Fibroblast of lung (primary cell): ENCODE results near the gene CASKIN1. TPM values are rescaled to one million over a fixed set of nuclear protein-coding genes. Genes with fewer than 3 reads are reported as not detected.
A peak's percentile ranks its signal among the peaks of the same experiment; 100 is the strongest.

Experiments
- DNase-seq, 2 donors: peaks; one replicate each; pipeline versions ENCODE4 v3.0.0 to v3.0.0-alpha.2; 2010; ENCODE audit warnings: low read depth in 2 of 2
- H2AFZ ChIP-seq: 2 replicates; pipeline ENCODE4 v1.5.1; 2012; ENCODE audit warnings: low read length, control low read depth, inconsistent platforms
- H3K27ac ChIP-seq: 2 replicates; pipeline ENCODE4 v1.5.1; 2011; ENCODE audit warnings: low read length, control low read depth; ENCODE audit not compliant: insufficient read depth
- H3K27me3 ChIP-seq: 2 replicates; pipeline ENCODE4 v1.5.1; 2011; ENCODE audit warnings: mild to moderate bottlenecking, low read length; ENCODE audit not compliant: control insufficient read depth, insufficient read depth
- H3K36me3 ChIP-seq: 2 replicates; pipeline ENCODE4 v1.5.1; 2011; ENCODE audit warnings: low read length; ENCODE audit not compliant: control insufficient read depth, insufficient read depth
- H3K4me1 ChIP-seq: 2 replicates; pipeline ENCODE4 v1.5.1; 2011; ENCODE audit warnings: low read length; ENCODE audit not compliant: control insufficient read depth, insufficient read depth; ENCODE audit errors: extremely low read depth
- H3K4me2 ChIP-seq: 2 replicates; pipeline ENCODE4 v1.5.1; 2011; ENCODE audit warnings: low read length, control low read depth; ENCODE audit not compliant: insufficient read depth; ENCODE audit errors: extremely low read depth
- H3K4me3 ChIP-seq, 4 experiments: fragments of 200-600 bp in 1 of 4; sonication (generic) in 1 of 4; replicated peaks in 1 of 4; 2 replicates each; pipeline ENCODE4 v1.5.1; 2011 to 2016; ENCODE audit warnings: low read length in 4 of 4, low read depth in 3 of 4, mild to moderate bottlenecking in 3 of 4, control low read depth in 2 of 4, inconsistent platforms in 1 of 4, mixed read lengths in 1 of 4; ENCODE audit not compliant: insufficient read depth in 1 of 4; ENCODE audit errors: control extremely low read depth in 1 of 4
- H3K79me2 ChIP-seq: 2 replicates; pipeline ENCODE4 v1.5.1; 2012; ENCODE audit warnings: mild to moderate bottlenecking, low read length, inconsistent platforms; ENCODE audit not compliant: control insufficient read depth, insufficient read depth
- H3K9ac ChIP-seq: 2 replicates; pipeline ENCODE4 v1.5.1; 2011; ENCODE audit warnings: mild to moderate bottlenecking, low read length, control low read depth; ENCODE audit not compliant: insufficient read depth
- H3K9me3 ChIP-seq: 2 replicates; pipeline ENCODE4 v1.5.1; 2012; ENCODE audit warnings: low read depth, low read length; ENCODE audit not compliant: control insufficient read depth, insufficient read depth
- H4K20me1 ChIP-seq: 2 replicates; pipeline ENCODE4 v1.5.1; 2011; ENCODE audit warnings: low read length; ENCODE audit not compliant: control insufficient read depth, insufficient read depth; ENCODE audit errors: extremely low read depth
- EZH2 ChIP-seq: IDR thresholded peaks from 2 replicates; pipeline ENCODE4 v1.5.1; 2012; ENCODE audit warnings: low read length, control low read depth, mild to moderate bottlenecking; ENCODE audit errors: missing control alignments
- polyA plus RNA-seq, 2 donors: library from polyadenylated mRNA; depleted of rRNA in 1 of 2; stranded (reverse) in 1 of 2; unstranded in 1 of 2; fragments of >200 nt; gene quantifications; 2 replicates each; pipeline ENCODE4 v1.2.1, GENCODE V29; 2011 to 2012; ENCODE audit warnings: missing spikeins in 1 of 2
- total RNA-seq: library from RNA; depleted of rRNA; stranded (reverse); fragments of >200 nt; gene quantifications from 2 replicates; pipeline ENCODE4 v1.2.1, GENCODE V29; 2014
- TF ChIP-seq, protein P1 (sequence below), 2 donors: IDR thresholded peaks in 1 of 2; conservative IDR thresholded peaks in 1 of 2; 1 replicate in 1 of 2; 2 replicates in 1 of 2; pipeline ENCODE4 v1.5.1; 2011 to 2012; ENCODE audit warnings: low read length in 2 of 2, control low read depth in 1 of 2, inconsistent platforms in 1 of 2, low read depth in 1 of 2, mild to moderate bottlenecking in 1 of 2

CASKIN1 gene
- total and polyA plus RNA-seq, 2 donors (not counting 1 experiment from before 2014, with no cell fraction given), result 0.01 to 0.17 TPM

DNA sequence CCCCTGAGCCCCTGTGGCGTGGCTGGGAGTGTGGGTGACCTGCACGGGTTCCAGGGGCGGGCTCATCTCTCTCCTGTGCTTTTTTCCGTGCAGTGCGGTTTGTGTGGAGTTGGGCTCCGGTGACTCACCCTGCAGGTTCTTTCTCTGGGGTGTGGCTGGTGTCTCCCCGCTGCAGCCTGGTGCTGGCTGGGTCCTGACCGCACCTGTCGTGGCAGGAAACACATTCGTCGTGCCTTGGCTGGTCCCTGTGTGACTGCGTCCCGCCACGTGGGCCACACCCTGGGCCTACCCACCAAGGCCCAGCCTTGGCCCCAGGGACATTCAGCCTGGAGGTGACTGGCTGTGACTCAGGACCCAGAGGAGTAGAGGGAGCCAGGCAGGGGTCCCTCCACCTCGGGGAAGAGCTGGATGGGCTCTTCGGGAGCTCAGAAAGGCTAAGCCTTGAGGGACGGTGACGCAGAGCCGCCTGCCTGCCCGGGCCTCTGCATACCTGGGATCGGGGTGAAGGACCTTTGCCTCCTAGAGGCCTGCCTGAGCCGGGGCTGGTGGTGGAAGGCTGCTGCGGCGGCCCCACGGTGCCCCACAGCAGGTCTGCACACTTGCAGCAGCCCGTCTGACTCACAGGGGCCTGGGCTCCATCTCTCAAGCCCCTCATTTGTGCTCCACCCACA, 33.1 kb downstream of the CASKIN1 start:
- Histone ChIP-seq H3K36me3 (peaks cover 16% of the 10 kb centered on the region), H3K27me3 (no peaks in the 10 kb centered on the region), H3K9me3 (no peaks in the 10 kb centered on the region), H3K4me2 (no peak overlapping the region), H3K9ac (no peak overlapping the region), H3K27ac (no peak overlapping the region), H3K4me1 (peaks cover 23% of the 10 kb centered on the region), H4K20me1 (no peaks in the 10 kb centered on the region), H3K4me3 (no peak overlapping the region), H2AFZ (no peak overlapping the region), H3K79me2 (peaks cover 62% of the 10 kb centered on the region)
- TF ChIP-seq, protein P1, sequence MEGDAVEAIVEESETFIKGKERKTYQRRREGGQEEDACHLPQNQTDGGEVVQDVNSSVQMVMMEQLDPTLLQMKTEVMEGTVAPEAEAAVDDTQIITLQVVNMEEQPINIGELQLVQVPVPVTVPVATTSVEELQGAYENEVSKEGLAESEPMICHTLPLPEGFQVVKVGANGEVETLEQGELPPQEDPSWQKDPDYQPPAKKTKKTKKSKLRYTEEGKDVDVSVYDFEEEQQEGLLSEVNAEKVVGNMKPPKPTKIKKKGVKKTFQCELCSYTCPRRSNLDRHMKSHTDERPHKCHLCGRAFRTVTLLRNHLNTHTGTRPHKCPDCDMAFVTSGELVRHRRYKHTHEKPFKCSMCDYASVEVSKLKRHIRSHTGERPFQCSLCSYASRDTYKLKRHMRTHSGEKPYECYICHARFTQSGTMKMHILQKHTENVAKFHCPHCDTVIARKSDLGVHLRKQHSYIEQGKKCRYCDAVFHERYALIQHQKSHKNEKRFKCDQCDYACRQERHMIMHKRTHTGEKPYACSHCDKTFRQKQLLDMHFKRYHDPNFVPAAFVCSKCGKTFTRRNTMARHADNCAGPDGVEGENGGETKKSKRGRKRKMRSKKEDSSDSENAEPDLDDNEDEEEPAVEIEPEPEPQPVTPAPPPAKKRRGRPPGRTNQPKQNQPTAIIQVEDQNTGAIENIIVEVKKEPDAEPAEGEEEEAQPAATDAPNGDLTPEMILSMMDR (conservative IDR thresholded peaks at IDR 0.05 in 1 of 2, IDR thresholded peaks at IDR 0.05 in 1 of 2; ENCODE audit: low read depth in 1 of 2, low read length in 2 of 2), result no peak
- no peak for TF ChIP-seq EZH2
- DNase-seq, result peak in 1 of 2 donors; percentile 24

DNA sequence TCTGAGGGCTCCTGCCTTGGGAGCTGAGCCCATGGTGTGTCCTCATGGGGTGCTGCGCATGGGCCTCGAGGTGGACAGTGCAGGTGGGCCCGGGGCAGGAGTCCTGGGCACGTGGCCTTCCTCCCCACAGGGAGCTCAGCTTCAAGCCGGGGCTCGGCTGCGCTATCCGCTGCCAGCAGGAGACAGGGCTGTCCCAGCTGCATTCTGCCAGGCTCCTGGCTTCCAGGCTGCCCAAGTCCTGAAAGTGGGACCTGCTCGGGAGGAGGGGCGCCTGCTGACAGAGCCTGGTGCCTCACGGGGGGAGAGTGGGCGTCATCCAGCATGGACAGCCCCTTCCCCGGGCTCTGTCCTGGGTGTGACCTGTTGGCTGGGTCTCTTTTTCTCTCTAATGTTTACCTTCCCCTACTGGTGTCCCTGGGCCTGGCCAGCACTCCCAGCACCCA, 33.7 kb downstream of the CASKIN1 start:
- Histone ChIP-seq H3K27me3 (no peaks in the 10 kb centered on the region), H3K4me1 (peaks cover 30% of the 10 kb centered on the region), H3K79me2 (peaks cover 68% of the 10 kb centered on the region), H3K36me3 (peaks cover 13% of the 10 kb centered on the region), H3K4me2 (no peak overlapping the region), H3K27ac (no peak overlapping the region), H3K9ac (no peak overlapping the region), H3K9me3 (no peaks in the 10 kb centered on the region), H2AFZ (no peak overlapping the region), H3K4me3 (no peak overlapping the region), H4K20me1 (no peaks in the 10 kb centered on the region)
- TF ChIP-seq, protein P1 (conservative IDR thresholded peaks at IDR 0.05 in 1 of 2, IDR thresholded peaks at IDR 0.05 in 1 of 2; ENCODE audit: low read depth in 1 of 2, low read length in 2 of 2), result no peak
- no peak for TF ChIP-seq EZH2
- DNase-seq, result no peak

DNA sequence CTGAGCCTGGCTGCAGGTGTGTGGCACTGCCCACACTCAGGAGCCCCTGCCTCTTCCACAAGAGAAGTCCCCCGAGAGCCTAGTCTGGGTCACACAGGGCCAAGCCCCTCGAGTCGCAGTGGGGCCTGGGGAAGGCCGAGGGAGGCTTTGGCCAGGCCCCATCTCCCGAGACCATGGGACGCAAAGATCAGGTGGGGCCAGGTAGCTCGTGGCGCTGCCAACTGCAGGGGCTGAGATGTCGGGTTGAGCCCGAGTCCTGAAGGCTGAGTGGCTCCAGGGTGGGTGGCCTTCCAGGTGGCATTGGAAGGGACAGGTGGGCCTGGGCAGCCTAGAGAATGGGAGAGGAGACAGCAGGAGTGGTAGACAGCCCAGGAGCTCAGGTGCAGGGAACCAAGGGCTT, 34.5 kb downstream of the CASKIN1 start:
- TF ChIP-seq, protein P1 (conservative IDR thresholded peaks at IDR 0.05 in 1 of 2, IDR thresholded peaks at IDR 0.05 in 1 of 2; ENCODE audit: low read depth in 1 of 2, low read length in 2 of 2), result no peak
- no peak for TF ChIP-seq EZH2
- Histone ChIP-seq H3K9me3 (no peaks in the 10 kb centered on the region), H3K27ac (peak overlapping the region; percentile 65), H3K79me2 (peaks cover 76% of the 10 kb centered on the region), H3K4me3 (no peak overlapping the region), H3K27me3 (no peaks in the 10 kb centered on the region), H2AFZ (no peak overlapping the region), H3K36me3 (peaks cover 9% of the 10 kb centered on the region), H3K4me2 (no peak overlapping the region), H3K9ac (no peak overlapping the region), H3K4me1 (peaks cover 38% of the 10 kb centered on the region), H4K20me1 (no peaks in the 10 kb centered on the region)
- DNase-seq, result no peak
